Skeletal muscle tissue (tissue), 4 donors: Measurements from ENCODE around the gene MYH7. TPM values are rescaled to one million over a fixed set of nuclear protein-coding genes. Genes with fewer than 3 reads are reported as not detected.

ENCODE experiments used
- H3K27ac ChIP-seq: one replicate; pipeline ENCODE4 v1.7.0; 2013; ENCODE audit warnings: mild to moderate bottlenecking, low read depth, low read length, inconsistent platforms
- H3K27me3 ChIP-seq, 3 donors: one replicate each; pipeline ENCODE4 v1.7.0; 2013; ENCODE audit warnings: low read length in 3 of 3; ENCODE audit not compliant: control insufficient read depth in 3 of 3, insufficient read depth in 3 of 3
- H3K36me3 ChIP-seq, 3 donors: one replicate each; pipeline ENCODE4 v1.7.0; 2013; ENCODE audit warnings: low read length in 3 of 3; ENCODE audit not compliant: control insufficient read depth in 3 of 3, insufficient read depth in 3 of 3
- H3K4me1 ChIP-seq, 3 donors: one replicate each; pipeline ENCODE4 v1.7.0; 2013; ENCODE audit warnings: low read length in 3 of 3, mild to moderate bottlenecking in 3 of 3; ENCODE audit not compliant: control insufficient read depth in 3 of 3, insufficient read depth in 3 of 3
- H3K4me3 ChIP-seq, 3 donors: one replicate each; pipeline ENCODE4 v1.7.0; 2013; ENCODE audit warnings: low read length in 3 of 3
- H3K9ac ChIP-seq, 3 donors: one replicate each; pipeline ENCODE4 v1.7.0; 2013; ENCODE audit warnings: low read length in 3 of 3, mild to moderate bottlenecking in 3 of 3, moderate library complexity in 2 of 3, low read depth in 1 of 3
- H3K9me3 ChIP-seq, 3 donors: one replicate each; pipeline ENCODE4 v1.7.0; 2013; ENCODE audit warnings: low read length in 3 of 3; ENCODE audit not compliant: control insufficient read depth in 3 of 3
- total RNA-seq: library from RNA; depleted of rRNA; stranded (reverse); fragments of >200 nt; gene quantifications from one replicate; pipeline ENCODE4 v1.2.3, GENCODE V29; 2014
- donor health status: Osteomylitis.

The MYH7 gene
- total RNA-seq, 1 donor from 2014 or later = 426 TPM

DNA sequence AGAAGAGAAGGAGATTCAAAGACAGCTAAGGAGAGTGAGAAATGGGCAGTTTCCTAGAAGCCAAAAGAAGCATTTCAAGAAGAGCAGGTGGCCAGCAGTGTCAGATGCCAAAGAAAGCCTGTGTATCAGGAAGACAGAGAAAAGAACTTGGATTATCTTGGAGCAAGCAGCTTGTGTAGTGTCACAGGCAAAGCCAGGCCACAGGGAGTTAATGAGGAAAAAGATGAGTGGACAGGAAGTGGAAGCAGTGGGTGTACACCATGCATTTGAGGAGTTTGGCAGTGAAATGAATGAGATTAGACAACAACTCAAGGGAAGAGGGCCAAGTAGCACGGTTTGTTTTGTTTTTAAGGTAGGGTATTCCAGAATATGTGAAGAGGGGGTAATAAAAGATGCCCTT, 5.6 kb upstream of the MYH7 start:
- H3K27ac ChIP-seq = peak overlapping the region; percentile 90
- H3K9ac ChIP-seq = no peak overlapping the region
- no peak overlapping the region for H3K4me3 ChIP-seq
- peaks cover 31 to 84% (median 84%) of the 10 kb centered on the region in 3 donors for H3K4me1 ChIP-seq
- no peaks in the 10 kb centered on the region for H3K36me3 ChIP-seq
- H3K27me3 ChIP-seq = no peaks in the 10 kb centered on the region
- H3K9me3 ChIP-seq = no peaks in the 10 kb centered on the region

DNA sequence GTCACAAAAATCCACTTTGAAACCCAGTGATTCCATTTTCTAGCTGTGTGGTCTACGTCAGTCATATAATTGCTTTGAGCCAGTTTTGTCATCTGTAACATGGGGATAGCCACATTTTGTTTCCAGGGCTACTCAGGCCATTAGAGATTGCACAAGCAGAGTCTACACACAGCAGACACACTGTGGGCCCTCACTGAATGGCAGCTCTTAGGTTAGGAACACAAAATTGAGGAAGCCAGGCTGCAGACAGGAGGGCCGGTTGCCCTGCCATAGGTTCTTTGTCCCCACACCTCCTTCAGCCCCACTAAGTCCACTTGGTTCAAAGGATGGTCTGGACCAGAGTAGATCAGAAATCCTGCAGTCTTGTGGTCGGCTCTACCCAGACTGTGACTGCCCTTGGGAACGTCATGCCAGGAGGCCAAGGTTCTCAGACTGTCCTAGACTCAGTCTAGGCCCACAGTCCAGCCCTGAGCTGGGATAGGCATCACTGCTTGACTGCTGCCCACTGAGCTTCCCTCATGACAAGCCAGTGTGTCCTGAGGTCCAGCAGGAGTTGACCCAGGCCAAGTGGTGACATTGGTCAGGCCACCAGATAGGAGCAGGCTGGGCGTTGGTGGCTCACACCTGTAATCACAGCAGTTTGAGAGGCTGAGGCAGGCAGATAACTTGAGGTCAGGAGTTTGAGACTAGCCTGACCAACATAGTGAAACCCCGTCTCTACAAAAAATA, 3.8 kb upstream of the MYH7 start:
- Histone ChIP-seq H3K36me3 (peaks cover 0 to 12% (median 11%) of the 10 kb centered on the region in 3 donors), H3K9me3 (no peaks in the 10 kb centered on the region), H3K27ac (peak overlapping the region; percentile 90), H3K4me3 (peak overlapping the region in 2 of 3 donors; percentile 6 to 52), H3K9ac (peak overlapping the region in 2 of 3 donors; percentile 54 to 82), H3K27me3 (no peaks in the 10 kb centered on the region), H3K4me1 (peaks cover 31 to 78% (median 77%) of the 10 kb centered on the region in 3 donors)

DNA sequence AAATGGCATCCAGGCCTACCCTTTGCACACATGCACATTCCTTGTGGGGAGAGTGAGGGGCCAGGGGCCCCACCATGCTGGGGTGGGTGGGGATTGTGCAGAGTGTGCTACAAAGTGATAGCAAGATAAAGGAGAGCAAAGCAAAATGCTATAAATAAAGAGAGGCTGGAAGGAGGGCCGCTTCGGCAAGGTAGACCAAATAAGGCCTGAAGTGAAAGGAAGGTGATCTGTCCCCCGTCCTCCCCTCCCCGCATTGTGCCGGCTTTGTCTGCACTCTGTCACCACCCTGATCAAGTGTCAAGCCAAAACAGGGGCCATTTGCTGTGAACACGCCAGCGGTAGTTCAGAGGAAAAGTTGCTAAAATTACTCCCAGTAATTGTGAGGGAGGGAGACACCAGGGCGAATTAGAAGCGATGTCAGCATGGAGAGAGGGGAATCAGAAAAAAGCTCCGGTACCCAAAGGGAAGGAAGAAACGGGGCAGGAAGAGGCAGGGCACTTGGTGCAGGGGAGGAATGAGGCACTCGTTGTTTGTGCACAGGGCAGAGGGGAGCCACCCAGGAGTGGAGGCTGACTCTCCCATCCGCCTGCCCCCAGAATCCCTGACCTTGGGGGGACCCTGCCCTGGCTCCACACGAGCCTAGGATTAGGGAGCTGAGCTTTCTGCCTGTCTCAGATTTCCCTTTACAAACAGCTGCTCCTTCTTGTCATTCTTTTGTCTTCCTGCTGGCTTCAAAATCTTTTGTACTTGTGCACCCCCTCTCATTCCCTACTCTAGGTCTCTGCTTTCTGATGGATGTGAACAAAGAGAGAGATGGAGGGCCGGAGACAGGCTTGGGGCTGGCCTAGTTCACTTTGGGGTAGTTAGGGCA, 2.9 kb upstream of the MYH7 start:
- peak overlapping the region; percentile 90 for H3K27ac ChIP-seq
- H3K9me3 ChIP-seq = no peaks in the 10 kb centered on the region
- H3K4me3 ChIP-seq = peak overlapping the region; percentile 24 to 52 (median 47)
- H3K4me1 ChIP-seq = peaks cover 31 to 74% (median 70%) of the 10 kb centered on the region in 3 donors
- peak overlapping the region; percentile 52 to 82 (median 69) for H3K9ac ChIP-seq
- H3K27me3 ChIP-seq = no peaks in the 10 kb centered on the region
- H3K36me3 ChIP-seq = peaks cover 4 to 21% (median 21%) of the 10 kb centered on the region in 3 donors

DNA sequence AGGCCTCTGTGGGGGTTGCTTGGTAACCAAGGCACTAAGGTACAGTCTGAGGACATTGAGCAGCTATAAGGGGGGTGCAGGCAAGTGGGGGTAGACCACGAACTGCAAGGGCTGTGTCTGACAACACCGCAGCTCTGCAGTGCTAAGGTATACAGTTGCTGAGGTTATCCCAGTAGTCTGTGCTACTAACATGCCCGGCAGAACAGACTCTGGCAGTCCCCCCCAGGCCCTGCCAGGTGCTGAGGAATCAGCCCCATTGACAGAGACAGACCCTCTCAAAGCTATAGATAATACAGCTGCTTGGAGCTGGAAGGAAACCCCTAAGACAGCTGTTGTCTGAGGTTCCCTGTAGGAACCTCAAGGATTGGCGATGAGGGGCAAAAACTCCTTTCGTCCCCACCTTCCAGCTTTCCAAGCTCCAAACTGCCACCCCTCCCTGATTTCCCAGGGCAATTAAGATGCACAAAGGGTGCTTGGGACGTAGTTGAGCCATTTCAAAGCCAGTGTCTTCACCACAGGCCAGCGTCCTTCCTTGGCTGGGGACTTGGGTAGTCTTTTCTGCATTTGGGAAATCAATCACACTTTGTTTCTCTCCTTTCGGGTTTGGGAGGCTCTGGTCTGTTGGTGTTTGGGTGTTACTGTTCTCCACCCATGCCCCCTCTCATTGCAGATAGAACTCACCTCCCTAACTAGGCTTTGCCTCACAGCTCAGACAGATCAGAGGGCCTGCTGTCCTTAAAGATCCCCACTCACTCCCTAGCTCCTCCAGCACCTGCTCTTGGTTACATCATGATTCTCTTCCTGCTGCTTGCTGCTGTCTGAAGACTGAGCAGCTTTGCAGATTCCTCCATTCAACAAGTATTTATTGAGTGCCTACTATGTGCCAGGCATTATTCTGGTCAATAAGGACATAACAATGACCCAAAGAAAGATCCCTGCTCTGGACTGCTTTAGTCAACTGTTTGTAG, 2.0 kb upstream of the MYH7 start:
- Histone ChIP-seq H3K9ac (peak overlapping the region; percentile 4 to 82 (median 34)), H3K27ac (peak overlapping the region; percentile 90), H3K36me3 (peaks cover 4 to 29% (median 29%) of the 10 kb centered on the region in 3 donors), H3K4me3 (peak overlapping the region in 2 of 3 donors; percentile 9 to 69), H3K4me1 (peaks cover 31 to 65% (median 62%) of the 10 kb centered on the region in 3 donors), H3K27me3 (no peaks in the 10 kb centered on the region), H3K9me3 (no peaks in the 10 kb centered on the region)

DNA sequence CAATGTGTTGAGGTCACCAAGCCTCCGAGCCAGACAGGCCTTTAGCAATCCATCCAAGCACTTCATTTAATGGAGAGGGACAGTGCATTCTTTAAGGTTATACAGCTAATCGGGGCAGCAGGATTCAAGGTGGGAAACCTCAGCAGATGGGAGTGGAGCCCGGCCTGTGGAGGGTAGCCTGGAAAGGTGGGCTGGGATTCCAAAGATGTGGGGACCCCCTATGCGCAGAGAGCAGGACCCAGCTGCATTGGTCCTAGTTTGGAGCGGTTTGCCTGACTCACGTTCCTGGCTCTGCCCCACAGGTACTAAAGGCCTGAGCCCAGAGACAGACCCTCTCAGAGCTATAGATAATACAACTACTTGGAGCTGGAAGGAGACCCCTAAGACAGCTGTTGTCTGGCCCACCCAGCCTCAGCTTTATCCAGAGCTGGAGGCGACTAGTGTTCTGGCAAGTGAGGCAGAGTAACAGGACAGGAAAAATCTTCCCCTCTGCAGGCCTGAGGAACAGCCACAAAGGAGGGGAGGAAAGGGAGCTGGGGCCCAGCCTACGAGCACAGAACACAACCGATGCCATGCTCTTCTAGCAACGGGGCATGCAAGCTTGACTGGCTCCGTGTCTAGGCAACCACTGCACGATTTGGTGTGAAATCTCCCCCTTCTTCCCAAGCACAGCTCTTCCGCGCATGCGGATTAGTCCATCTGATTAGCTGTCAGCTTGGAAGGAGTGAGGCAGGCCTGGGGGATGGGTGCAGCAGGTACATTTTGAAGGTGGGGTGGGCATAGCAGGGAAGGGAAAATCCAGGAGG, 1.1 kb upstream of the MYH7 start:
- Histone ChIP-seq H3K27me3 (no peaks in the 10 kb centered on the region), H3K4me1 (peaks cover 23 to 60% (median 59%) of the 10 kb centered on the region in 3 donors), H3K27ac (peak overlapping the region; percentile 90), H3K36me3 (peaks cover 4 to 38% (median 37%) of the 10 kb centered on the region in 3 donors), H3K9ac (peak overlapping the region; percentile 4 to 82 (median 38)), H3K9me3 (no peaks in the 10 kb centered on the region), H3K4me3 (peak overlapping the region in 2 of 3 donors; percentile 9 to 69)

DNA sequence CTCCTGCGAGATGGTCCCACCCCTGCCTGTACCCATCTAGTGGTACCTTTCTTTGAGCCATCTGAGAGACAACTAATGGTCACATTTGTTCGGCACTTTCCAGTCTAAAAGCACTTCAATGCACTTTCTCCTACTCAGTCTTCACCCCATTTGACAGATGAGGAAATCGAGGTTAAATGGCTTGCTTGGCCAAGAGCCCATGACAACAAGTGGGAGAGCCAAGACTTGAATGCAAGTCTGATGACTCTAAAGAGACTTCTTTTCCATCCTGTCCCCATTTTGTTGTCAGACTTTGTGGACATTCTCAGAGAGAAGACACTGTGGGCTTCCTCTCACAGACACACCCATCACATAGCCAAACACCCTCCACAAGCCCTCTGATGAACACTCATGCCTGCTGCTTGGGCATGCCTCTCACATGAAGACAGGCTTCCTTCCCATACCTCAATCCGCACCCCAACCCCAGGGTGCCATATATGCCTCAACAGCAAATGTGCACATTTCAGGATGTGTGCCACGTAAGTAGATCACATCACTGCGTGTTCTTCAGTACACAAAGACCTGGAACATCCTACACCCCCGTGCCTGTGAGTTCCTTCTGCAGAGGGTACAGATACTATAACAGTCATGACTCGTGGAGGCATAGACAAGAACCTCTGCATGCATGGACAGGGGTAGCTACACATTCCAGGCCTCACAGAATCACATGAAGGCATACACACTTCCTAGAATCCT, 805 bp downstream of the MYH7 start:
- H3K27ac ChIP-seq = peak overlapping the region; percentile 90
- H3K36me3 ChIP-seq = peaks cover 11 to 56% (median 47%) of the 10 kb centered on the region in 3 donors
- peaks cover 0 to 2% (median 0%) of the 10 kb centered on the region in 3 donors for H3K27me3 ChIP-seq
- peaks cover 23 to 55% (median 53%) of the 10 kb centered on the region in 3 donors for H3K4me1 ChIP-seq
- no peaks in the 10 kb centered on the region for H3K9me3 ChIP-seq
- H3K4me3 ChIP-seq = peak overlapping the region; percentile 76 to 80 (median 79)
- peak overlapping the region; percentile 66 to 82 (median 78) for H3K9ac ChIP-seq

DNA sequence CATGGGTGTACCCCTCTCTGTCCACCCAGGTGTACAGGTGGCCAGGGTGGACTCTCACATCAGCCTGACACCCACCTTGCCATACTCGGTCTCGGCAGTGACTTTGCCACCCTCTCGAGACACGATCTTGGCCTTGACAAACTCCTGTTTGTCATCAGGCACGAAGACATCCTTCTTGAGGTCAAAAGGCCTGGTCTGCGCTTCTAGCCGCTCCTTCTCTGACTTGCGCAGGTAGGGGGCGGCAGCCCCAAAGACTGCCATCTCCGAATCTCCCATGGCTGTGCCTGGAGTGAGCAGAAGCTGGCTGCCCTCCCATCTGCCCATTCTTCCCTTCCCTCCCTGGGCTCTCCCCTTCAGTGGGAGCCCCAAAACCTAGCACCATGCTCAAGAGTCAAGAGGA, 2.0 kb downstream of the MYH7 start:
- peaks cover 11 to 65% (median 47%) of the 10 kb centered on the region in 3 donors for H3K36me3 ChIP-seq
- H3K4me1 ChIP-seq = peaks cover 16 to 50% (median 46%) of the 10 kb centered on the region in 3 donors
- H3K4me3 ChIP-seq = peak overlapping the region; percentile 76 to 80 (median 79)
- H3K9me3 ChIP-seq = no peaks in the 10 kb centered on the region
- peak overlapping the region; percentile 90 for H3K27ac ChIP-seq
- peaks cover 0 to 2% (median 0%) of the 10 kb centered on the region in 3 donors for H3K27me3 ChIP-seq
- H3K9ac ChIP-seq = peak overlapping the region; percentile 66 to 82 (median 78)

DNA sequence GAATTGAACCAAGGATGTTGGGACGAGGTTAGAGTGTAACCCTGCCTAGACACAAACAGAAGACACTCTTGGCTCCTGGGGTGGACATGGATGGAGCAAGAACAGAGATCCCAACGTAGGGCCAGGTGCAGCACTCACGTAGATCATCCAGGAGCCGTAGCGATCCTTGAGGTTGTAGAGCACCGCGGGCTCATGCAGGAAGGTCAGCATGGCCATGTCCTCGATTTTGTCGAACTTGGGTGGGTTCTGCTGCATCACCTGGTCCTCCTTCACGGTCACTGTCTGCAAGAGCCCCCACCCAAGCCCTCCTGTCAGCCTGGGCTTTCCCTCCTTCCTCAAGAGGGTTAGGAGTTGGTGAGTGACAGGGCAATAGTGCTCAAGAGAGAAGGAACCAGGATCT, 2.5 kb downstream of the MYH7 start:
- peaks cover 11 to 50% (median 45%) of the 10 kb centered on the region in 3 donors for H3K4me1 ChIP-seq
- H3K9me3 ChIP-seq = no peaks in the 10 kb centered on the region
- H3K36me3 ChIP-seq = peaks cover 14 to 70% (median 50%) of the 10 kb centered on the region in 3 donors
- peak overlapping the region; percentile 90 for H3K27ac ChIP-seq
- H3K9ac ChIP-seq = peak overlapping the region; percentile 66 to 82 (median 78)
- peak overlapping the region; percentile 76 to 80 (median 79) for H3K4me3 ChIP-seq
- peaks cover 0 to 2% (median 0%) of the 10 kb centered on the region in 3 donors for H3K27me3 ChIP-seq
